Measurements from ENCODE around the gene CREB3L2.
A peak's percentile ranks its signal among the peaks of the same experiment; 100 is the strongest.

Gene CREB3L2

DNA sequence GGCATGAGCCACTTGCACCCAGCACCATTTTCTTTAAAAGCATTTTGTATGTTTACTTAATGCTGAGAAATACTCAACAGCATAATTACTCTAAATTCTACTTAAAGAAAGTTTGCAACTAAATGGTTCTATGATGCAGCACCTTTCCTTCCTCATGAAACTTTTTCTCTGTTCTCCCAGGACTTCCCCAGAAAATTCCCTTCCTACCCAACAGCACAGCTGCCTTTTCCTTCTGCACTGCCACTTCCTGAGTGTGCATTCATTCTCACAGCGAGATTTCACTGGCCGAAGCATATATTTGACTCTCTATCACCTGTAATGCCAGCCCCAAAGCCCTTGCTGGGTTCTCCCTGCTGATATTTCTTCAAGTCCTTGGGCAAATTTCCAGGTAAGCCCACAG is 113.6 kb downstream of the CREB3L2 start:
- H3K4me3 ChIP-seq (ENCODE audit: low read length), result no peak overlapping the region
- no peak for DNase-seq (ENCODE audit: low read depth, low spot score)

DNA sequence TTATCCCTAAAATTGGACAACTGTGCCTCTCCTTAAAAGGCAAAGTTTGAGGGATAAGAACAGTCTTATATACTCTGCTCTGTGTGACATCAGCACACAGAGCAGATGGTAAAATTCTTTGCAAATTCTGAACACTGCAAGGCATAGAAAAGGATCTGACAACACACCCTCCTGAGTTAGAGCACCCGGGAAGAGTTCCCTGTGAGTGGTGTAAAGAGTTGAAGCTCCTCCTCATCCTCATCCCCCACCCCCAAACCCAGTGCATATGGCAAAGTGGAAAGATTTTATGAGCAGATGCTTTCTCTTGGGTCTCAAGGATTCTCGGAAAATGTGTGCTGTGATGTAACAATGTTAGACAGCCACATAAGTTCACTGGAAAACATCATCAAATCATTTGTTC is 115.1 kb downstream of the CREB3L2 start:
- no peak for DNase-seq (ENCODE audit: low read depth, low spot score)
- no peak overlapping the region for H3K4me3 ChIP-seq (ENCODE audit: low read length)

DNA sequence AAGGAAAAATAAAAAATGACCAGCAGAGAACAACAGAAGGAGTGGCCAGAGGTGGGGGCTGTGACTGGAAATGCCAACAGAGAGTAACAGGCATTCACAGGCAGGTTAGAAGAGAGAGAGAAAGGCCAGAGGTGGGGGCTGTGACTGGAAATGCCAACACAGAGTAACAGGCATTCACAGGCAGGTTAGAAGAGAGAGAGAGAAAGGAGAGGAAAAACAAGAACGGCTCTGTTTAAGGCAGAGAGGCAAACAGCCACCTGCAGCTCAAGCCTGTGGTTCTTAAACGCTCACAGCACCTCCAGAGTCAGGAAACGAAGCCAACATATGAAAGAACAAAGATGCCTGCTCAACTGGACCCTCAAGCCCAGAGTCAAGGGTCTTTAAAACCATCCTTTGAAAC is 115.6 kb downstream of the CREB3L2 start:
- peak; percentile 69 for DNase-seq (ENCODE audit: low read depth, low spot score)
- no peak overlapping the region for H3K4me3 ChIP-seq (ENCODE audit: low read length)

DNA sequence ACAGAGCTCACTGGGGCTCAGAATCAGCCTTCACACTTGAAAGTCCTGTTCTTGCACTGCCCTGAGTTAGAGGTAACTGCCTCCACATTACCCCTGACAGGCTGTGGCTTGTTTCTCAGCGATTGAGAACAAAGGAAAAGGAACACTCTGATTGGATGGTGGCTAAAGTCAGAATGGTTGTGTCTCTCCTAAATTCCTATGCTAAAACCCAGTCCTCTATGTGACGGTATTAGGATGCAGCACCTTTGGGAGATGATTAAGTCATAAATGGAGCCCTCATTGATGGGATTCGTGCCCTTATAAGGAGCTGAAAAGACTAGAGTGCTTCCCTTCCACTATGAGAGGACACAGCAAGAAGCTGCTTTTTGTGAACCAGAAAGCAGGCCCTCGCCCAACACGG is 116.2 kb downstream of the CREB3L2 start:
- H3K4me3 ChIP-seq (ENCODE audit: low read length), result no peak overlapping the region
- no peak for DNase-seq (ENCODE audit: low read depth, low spot score)

DNA sequence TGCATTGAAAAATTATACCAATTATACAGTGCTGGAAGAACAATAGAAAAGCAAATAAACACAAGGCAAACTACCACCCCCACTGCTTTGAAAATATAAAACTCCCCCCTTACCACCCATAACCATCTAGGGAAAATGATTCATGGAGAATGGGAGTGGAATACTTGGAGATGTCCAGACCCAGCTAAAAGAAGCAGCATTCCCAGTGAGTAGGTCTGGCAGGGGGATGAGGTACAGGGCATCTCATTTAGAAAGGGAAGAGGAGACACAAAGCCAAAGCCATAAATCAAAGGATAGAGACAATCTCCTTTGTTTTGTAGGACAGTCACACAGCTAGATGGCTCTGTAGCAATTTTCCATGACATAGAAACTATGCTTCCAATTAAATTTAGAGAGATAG is 119.1 kb downstream of the CREB3L2 start:
- DNase-seq (ENCODE audit: low read depth, low spot score), result no peak
- no peak overlapping the region for H3K4me3 ChIP-seq (ENCODE audit: low read length)

DNA sequence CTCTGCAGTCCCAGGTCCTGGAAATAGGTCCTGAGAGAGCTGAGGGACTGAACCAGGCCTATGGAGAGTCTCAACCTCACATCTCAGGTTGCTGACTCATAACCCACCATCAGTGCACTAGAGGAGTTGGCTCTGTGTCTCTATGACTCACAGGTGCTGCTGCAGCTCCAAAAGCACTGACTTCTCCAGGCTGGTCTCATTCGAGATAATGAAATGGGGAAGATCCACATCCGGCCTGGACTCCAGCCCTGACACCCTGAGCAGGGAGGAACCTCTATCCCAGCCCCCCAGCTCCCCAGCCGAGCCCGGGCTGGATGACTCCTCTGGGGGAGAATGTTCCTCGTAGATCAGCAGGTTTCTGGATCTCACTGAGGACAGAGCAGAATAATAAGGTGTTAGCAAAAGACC is 119.6 kb downstream of the CREB3L2 start:
- no peak for DNase-seq (ENCODE audit: low read depth, low spot score)
- no peak overlapping the region for H3K4me3 ChIP-seq (ENCODE audit: low read length)

DNA sequence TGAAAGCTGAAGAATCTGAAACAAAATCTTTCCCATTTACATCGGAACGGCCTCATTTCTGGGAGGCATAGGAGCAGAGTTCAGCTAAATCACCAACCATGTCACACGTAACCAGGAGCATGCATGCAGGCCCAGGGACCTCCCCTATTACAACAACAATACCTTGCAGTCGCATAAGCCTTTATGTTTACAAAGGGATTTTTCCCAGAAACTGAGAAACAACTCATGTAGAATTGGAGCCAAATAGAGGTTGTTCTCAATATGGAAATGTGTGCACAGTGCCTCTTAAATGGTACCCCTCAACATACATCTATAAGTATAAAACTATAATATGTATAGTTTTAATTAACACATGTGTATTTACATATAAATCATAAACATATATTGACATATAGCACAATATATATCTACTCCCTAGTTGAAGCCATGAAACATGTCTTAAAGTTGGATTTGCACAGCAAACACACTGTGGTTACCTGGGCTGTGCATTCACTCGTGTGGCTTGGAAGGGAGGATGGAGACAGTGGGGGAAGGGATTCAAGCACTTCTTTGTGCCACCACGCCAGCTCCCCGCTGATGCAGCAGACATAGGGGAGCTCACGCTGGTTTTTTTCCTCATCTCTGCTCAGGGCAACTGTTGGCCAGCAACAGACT is 120.2 kb downstream of the CREB3L2 start:
- no peak overlapping the region for H3K4me3 ChIP-seq (ENCODE audit: low read length)
- no peak for DNase-seq (ENCODE audit: low read depth, low spot score)

DNA sequence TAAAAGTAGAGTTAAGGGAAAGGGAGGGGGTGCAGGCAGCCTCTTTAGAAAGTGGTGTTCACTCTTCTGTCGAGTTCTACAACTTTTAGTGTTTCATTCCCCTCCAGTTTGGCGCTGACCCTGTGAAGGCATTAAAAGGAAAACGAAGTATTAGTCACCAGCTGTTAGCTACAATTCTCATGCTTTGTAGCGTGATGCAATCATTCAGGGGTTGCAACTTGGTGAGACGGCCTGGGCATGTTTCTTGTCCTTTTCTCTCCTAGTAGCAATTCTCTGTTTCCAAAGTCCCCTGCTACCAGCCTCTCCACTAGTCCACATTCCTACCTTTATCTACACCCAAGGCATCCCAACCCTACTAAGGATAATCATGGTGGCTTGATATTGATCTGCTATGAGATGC is 121.5 kb downstream of the CREB3L2 start:
- DNase-seq (ENCODE audit: low read depth, low spot score), result no peak
- H3K4me3 ChIP-seq (ENCODE audit: low read length), result no peak overlapping the region

DNA sequence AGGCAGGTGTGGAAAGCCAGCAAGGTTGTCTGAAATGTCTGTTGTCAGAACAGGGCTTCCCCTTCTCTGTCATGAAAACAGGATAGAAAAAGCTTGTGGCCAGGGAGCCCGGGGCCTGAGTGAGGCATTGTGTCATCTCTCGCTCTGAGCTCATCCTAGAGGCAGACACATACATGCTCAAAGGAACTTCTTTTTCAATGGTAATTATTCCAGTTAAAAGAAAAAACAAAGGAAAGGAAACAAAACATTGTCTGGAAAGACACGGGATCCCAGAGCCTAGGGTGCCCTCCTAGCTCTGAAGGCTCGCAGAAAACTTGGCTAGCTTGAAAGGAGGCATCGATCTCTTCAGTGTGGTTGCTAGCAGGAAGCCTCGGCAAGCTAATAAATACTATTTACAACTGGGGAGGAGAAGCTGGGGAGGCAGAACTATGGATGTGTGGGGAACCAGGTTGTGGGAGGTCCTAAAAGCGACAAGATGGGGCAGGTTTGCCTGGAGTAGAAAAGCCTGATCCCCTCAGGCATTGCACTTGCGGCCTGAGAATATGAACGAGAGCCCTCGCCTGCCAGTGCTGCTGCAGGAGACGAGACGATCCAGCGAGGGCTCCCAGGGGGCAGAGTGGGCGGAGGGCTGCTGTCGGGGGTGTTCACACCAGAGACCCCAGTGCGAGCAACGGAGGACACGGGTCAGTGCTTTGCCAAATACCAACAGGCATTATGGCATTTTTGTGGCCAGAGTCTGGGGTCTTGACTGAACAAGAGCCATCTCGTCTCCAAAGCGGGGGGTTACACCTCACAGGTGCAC is 122.3 kb downstream of the CREB3L2 start:
- no peak overlapping the region for H3K4me3 ChIP-seq (ENCODE audit: low read length)

DNA sequence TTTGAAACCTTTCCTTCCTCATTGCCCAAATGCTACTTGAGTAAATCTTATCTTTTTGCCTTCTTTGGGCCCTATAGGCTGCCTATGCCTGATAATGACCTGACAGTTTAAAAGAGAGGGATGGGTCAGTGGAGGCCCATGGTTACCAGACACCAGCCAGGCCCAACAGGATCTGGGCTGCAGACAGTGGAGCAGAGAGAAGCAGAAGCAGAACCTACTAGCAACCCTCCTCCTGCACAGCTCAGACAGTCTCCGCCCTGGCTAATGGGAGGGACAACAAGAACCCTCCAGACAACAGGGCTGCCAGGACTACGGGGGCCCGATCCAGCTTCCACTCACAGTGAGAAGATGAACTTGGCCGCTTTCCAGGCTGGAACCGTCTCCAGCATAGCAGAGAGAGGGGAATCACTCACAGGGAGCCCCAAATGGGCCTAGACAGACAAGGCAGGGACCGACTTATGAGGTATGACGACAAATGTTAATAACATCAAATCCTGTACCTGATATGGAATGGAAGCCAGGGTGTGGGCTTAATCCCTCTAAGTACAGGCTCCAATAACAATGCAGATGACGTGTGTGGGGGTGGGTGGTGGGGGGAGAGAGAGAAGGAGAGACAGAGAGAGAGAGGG is 123.4 kb downstream of the CREB3L2 start:
- H3K4me3 ChIP-seq (ENCODE audit: low read length), result no peak overlapping the region
- DNase-seq (ENCODE audit: low read depth, low spot score), result no peak

More for the DNA sequence above, 122.3 kb downstream of the CREB3L2 start:
- DNase-seq (ENCODE audit: low read depth, low spot score), result no peak

DNA sequence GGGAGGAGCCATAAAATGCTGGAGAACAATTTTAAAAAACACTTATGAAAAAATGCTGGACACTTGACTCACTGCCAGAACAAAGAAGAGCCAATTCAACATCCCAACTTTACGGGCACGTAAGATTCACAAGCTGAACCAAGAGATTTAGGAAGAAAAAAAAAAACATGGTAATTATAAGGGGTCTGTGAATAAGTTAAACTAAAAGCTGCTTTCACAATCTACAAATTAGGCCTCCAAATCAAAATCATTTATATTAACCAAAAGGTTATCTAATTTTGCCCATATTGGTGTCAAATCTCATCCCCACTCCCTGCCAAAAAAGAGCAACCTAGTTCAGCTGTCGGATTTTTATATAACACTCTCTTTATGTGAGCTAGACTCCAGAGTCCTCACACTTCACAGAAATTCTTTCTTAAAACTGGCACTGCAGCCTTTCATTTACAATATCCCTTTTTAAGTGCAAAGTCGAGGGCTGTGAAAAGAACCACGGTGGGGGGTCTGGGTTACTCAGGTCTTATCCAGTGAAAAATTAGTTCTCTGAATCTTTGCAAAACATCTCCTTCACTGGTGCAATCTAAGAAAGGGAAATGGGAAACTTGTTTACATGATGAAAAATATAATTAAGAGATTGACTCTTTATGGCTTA is 124.7 kb downstream of the CREB3L2 start:
- DNase-seq (ENCODE audit: low read depth, low spot score), result no peak
- H3K4me3 ChIP-seq (ENCODE audit: low read length), result no peak overlapping the region

DNA sequence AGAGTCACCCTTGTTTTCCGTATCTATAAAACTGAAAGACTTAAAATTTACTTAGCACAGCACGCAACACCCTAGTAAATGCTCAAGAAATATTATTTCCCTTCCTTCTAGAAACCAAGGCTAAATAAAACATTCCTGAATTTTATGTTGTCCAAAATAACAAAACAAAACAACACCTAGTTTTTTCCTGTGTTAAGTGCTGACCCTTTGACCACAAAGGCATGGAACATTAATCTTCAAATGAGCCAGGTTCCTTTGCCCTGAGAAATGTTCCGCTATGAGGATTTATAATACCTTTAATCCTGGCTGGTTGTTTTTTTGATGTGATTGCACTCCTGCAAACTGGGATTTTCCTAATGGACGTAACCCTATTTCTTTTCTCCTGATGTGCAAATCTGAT is 126.1 kb downstream of the CREB3L2 start:
- no peak overlapping the region for H3K4me3 ChIP-seq (ENCODE audit: low read length)
- no peak for DNase-seq (ENCODE audit: low read depth, low spot score)

DNA sequence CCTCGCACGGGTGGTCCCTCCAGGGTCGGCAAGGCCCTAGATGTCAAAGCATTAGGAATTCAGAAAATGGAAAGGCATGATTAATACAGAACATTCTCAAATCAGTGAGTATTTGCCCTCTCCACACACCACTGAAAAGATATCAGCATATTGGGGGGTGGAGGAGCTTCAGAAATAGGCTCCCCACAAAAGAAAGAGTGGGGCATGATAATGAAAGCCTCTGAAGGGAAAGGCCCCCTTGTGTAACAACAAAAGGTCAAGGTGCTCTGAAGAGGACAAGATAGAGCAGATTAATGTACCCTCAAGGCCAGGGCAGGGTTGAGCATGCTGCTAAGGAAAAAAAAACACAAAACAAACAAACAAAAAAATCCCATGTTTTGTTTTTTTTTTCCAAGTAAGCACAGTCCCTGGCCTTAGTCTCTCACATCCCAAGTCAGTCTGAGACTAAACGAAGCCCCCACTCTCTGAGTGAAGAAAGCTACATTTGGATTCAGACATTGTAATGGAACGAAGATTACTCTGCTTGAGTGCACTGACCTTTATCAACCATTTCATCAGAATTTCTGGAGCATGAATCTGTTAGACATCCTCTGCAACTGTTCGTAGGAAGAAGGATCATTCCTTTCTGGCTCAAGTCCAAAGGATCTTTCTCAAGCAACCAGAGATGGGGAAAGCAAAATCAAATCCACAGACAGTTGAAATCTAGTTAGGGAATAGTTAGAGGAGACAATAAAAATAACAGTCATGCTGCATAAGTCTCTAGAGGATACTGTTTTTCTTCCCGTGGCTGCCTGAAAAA is 127.7 kb downstream of the CREB3L2 start:
- DNase-seq (ENCODE audit: low read depth, low spot score), result no peak
- H3K4me3 ChIP-seq (ENCODE audit: low read length), result no peak overlapping the region

DNA sequence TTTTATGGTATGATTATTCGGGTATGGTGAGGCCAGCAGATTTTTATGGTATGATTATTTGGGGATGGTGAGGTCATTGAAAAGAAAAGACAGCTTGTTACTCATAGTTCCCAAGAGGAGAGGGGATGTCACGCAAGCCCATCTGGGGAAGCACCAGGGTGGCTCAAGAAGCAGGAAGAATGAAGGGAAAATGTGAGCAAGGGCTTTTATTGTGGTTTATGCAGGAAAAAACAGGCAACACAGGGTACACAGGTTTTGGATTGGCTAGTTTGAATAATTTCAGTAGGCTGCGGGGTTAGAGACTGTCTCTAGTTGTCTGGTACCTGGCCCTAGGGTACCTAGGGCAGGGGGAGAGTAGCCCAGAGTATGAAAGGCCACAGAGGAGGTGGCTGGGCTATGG is 128.4 kb downstream of the CREB3L2 start:
- no peak overlapping the region for H3K4me3 ChIP-seq (ENCODE audit: low read length)
- DNase-seq (ENCODE audit: low read depth, low spot score), result no peak

DNA sequence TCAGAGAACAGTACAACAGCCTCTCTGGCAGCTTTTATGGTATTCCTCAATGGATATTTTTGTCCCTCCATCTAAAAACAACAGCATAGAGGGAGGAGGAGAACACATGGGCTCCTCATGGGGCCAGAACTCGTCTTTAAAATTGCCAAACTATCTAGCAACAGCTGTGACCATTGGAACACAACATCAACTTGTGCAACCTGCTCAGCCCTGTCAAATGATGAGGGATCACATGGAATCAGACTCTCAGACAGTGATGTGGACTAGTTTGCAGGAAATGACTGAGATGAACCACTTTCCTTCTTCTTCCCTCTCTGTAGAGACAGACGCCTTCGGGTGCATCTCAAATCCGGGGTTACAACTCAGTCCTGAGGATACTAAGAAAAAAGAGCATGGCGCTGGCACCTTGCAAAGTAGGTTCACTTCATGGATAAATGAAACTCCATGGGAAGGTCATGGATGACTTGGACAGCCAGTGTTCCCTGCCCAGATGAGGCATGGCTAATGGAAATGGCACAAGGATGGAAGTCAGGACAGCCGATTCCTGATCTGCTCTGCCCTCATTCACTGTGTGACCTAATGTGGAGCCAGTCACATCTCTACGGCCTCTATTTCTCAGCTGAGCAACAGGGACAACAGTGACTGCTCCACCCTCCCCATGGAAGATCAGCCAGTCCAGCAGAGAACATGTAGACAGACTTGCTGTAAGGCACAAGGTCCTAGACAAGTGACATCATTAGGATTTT is 130.5 kb downstream of the CREB3L2 start:
- no peak for DNase-seq (ENCODE audit: low read depth, low spot score)
- no peak overlapping the region for H3K4me3 ChIP-seq (ENCODE audit: low read length)

DNA sequence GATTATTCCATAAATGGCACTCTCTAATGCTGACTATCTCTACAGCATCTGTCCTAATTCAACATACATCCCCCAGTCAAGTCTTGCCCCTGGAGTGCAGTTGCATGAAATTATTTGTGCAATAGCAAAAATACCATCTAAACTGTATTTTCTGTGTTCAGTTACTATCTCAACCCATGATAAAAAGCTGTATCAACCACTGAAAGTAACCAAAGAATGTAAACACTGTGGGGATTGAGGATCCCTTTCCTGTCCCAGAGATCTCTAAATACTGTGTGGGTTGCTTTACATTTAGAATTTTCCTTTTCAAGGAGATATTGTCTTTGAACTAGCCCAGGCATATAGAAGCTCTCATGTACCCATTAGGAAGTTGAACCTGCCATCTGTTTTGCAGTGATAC is 131.2 kb downstream of the CREB3L2 start:
- DNase-seq (ENCODE audit: low read depth, low spot score), result no peak
- H3K4me3 ChIP-seq (ENCODE audit: low read length), result no peak overlapping the region

DNA sequence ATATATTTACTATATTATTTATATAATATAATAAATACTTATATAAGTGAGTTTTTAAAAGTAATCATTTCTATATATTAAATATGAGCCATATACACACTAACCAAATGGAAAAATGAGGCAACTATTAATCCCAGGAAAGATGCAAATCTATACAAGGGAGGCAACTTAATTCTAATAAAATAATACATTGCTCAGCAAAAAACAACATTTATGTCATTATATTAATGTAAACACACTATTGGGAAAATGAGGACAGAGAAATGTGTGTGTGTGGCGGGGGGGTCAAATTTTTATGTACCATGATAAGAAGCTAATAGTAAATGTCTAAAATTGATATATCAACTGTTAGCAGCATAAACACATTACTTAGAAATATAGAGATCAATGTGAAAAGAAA is 131.8 kb downstream of the CREB3L2 start:
- H3K4me3 ChIP-seq (ENCODE audit: low read length), result no peak overlapping the region
- DNase-seq (ENCODE audit: low read depth, low spot score), result no peak

DNA sequence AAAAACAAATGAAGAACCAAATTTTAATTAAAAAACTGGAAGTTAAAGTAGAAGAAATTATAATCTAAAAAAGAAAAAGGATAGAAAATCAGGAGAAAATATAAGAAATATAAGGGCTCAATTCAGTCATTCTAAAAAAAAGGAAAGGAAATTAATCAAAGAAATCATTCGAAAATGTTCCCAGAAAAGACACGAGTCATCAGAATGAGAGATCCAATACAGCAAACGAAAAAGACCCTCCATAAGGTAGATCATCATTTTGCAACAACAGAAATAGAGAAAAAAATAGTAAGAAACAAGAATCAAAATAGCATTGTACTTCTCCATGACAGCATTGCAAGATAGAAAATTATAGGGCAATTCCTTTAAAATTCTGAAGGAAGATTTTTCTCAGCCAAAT is 132.6 kb downstream of the CREB3L2 start:
- no peak for DNase-seq (ENCODE audit: low read depth, low spot score)
- no peak overlapping the region for H3K4me3 ChIP-seq (ENCODE audit: low read length)

DNA sequence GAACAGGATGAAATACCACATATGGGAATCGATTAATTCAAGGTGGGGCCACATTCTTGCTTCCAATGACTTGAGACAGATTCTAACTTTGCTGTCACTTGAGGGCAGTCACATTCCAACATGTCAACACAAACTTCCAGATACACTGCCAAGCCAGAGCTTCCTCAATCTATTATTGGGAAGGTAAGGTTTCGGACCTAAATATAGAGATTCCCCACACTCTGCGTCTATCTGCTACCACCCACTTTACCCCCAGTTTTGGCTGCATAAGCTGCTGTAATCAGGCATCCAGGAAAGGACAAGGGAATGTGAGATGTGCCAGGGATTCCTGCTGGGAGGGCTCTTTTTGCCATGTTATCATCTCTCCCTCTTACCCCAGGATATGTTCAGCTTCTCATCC is 134.6 kb downstream of the CREB3L2 start:
- DNase-seq (ENCODE audit: low read depth, low spot score), result no peak
- no peak overlapping the region for H3K4me3 ChIP-seq (ENCODE audit: low read length)

Measured in Jurkat, Clone E6-1 (cell line).